HG03565 (cell line): ENCODE results near the gene HSDL1.

Experiments used
- ATAC-seq: cut with Tn5 transposase; IDR thresholded peaks from one replicate; pipeline ENCODE4 v1.9.1; 2021; ENCODE audit warnings: mild to moderate bottlenecking, moderate library complexity; ENCODE audit not compliant: unreplicated experiment

HSDL1 gene

GRCh38 chr16:84176192-84177053 lies 31.4 kb upstream of the HSDL1 start:
- no peak for ATAC-seq

- no peak for ATAC-seq
These were observed 30.5 kb upstream of the HSDL1 start for GRCh38 chr16:84175350-84176081.

GRCh38 chr16:84174396-84174795 lies 29.4 kb upstream of the HSDL1 start:
- no peak for ATAC-seq

DNA sequence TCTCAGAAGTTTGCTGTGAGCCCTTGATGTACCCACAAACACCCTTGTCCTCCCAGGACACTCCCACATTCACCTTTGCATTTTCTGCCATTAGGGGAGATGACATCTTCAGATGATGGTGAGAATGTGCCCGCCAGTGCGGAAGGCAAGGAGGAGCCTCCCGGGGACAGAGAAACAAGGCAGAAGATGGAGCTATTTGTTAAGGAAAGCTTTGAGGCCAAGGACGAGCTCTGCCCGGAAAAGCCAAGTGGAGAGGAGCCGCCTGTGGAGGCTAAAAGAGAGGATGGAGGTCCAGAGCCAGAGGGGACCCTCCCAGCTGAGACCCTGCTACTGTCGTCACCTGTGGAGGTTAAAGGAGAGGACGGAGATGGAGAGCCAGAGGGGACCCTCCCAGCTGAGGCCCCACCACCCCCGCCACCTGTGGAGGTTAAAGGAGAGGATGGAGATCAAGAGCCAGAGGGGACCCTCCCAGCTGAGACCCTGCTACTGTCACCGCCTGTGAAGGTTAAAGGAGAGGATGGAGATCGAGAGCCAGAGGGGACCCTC lies 24.9 kb upstream of the HSDL1 start:
- ATAC-seq, result no peak

- ATAC-seq, result no peak
These were observed 22.1 kb upstream of the HSDL1 start for GRCh38 chr16:84166796-84167695.

DNA sequence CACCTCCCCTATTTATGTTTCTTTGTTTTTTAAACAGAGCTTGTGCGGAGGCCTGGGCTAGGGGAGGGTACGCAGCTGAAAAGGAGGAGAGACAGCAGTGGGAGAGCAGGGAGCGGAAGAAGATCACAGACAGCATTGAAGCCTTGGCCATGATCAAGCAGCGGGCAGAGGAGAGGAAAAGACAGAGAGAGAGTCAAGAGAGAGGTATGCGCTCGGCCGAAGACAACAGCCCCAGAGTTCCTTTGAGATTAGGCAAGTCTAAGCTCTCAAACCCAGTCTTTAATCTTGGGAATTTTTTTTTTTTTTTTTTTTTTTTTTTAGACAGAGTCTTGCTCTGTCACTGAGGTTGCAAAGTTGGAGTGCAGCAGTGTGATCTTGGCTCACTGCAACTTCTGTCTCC lies 20.8 kb upstream of the HSDL1 start:
- no peak for ATAC-seq

- ATAC-seq, result no peak
These were observed 16.8 kb upstream of the HSDL1 start for GRCh38 chr16:84161801-84162200.

- no peak for ATAC-seq
These were observed 16.1 kb upstream of the HSDL1 start for GRCh38 chr16:84161037-84161436.

GRCh38 chr16:84159800-84160199 lies 14.8 kb upstream of the HSDL1 start:
- ATAC-seq, result no peak

DNA sequence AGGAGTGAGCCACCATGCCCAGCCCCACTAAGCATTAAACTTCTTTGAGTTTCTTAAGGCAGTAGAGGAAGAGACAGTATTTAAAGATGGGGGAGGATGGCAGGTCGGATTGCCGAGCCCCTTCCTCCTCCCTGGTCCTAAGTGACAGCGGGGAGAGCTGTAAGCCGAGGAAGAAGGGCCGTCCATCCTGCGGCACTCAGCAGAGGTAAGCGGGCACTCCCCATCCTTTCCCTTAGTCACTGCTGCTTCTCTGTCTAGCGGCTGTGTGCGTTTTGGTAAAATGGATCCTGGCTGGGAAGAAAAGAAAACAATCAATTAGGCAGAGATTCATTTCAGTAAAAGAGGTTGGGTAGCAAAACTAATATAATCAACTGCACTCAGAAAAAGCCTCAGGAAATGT lies 14.0 kb upstream of the HSDL1 start:
- no peak for ATAC-seq

GRCh38 chr16:84156342-84156784 lies 11.4 kb upstream of the HSDL1 start:
- ATAC-seq, result no peak

- ATAC-seq, result no peak
These were observed 10.8 kb upstream of the HSDL1 start for GRCh38 chr16:84155771-84156170.

- ATAC-seq, result no peak
These were observed 10.2 kb upstream of the HSDL1 start for GRCh38 chr16:84155226-84155625.

DNA sequence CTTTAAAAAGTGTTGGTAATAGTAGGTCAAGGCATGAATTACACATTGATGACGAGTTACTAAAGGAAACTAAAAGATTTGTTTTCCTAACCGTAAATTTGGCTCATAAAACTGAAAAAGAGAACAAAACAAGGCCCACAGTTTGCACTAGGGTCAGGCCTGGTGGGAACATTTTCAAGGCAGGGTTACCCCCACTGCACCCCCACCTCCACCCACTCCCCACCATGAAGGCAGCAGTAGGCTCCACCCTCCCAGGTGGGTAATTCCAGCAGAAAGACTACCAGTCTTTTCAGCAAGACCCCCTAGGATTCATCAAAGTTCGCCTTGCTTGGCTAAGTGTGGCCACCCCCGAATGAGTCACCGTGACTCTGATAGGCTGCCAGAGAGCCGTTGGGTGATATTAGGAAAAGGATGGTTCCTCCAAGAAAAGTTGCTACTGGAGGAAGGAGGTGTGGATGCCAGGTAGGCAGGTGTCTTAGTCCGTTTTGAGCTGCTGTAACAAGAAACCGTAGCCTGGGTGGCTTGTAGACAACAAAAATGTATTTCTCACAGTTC lies 8.8 kb upstream of the HSDL1 start:
- ATAC-seq, result no peak

- no peak for ATAC-seq
These were observed 5.9 kb upstream of the HSDL1 start for GRCh38 chr16:84150926-84151325.

GRCh38 chr16:84144209-84144858 lies 643 bp downstream of the HSDL1 start:
- ATAC-seq, result no peak

- ATAC-seq, result no peak
These were observed 1.2 kb downstream of the HSDL1 start for GRCh38 chr16:84143784-84144199.

DNA sequence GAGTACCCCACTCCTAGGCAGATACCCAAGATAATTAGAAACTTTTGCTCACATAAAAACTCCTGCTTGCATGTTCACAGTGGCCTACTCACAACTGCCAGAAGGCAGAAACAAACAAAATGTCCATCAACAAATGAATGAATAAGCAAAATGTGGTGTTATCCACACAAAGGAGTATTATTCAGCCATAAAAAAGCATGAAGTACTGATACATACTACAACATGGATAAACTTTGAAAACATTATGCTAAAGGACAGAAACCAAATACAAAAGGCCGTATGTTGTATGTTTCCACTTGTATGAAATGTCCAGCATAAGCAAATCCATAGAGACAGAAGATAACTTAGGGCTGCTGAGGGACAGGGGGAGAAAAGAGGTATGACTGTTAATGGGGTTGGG lies 1.9 kb downstream of the HSDL1 start:
- no peak for ATAC-seq

DNA sequence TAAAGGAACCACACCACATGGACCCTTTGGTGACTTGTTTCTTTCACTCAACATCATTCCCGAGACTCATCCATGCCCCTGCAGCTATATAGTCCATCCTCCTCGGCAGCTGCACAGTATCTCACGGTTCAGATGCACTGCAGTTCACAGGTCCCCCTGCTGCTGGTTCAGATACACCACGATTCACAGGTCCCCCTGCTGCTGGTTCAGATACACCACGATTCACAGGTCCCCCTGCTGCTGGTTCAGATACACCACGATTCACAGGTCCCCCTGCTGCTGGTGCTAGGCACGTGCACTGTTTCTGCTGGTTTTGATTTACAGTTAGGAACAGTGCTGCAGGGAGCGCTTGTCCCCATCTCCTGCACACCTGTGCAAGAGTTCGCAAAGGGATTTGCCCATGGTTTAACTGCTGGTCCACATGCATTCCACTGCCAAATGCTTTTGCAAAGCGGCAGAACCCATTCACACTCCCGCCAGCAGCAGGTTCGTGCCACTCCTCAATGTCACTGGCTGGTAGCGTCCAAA lies 3.8 kb downstream of the HSDL1 start:
- ATAC-seq, result no peak
